ENCODE results near the gene FBN2.

The FBN2 gene

DNA sequence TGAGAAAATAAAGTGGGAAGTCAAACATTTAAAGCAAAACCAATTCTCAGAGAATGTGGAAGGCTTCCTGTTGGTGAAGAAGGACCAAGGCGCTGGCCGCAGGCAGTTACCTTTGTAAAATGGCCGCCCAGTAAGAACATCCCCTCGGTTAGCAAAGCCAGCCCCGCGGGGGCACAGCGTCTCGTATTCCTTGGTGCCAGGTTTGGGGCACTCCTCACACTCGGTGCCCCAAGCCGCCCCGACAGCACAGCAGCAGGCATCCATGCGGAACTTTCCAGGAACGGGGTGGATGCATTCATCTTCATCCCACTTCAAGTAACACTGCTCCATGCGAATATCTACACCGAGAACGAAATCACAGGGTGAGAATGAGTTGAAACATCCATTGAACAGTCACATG is 192.8 kb downstream of the FBN2 start:
- ChIA-PET POLR2A (no interaction called here), CTCF (no interaction called here)
- TF ChIP-seq, protein P1, sequence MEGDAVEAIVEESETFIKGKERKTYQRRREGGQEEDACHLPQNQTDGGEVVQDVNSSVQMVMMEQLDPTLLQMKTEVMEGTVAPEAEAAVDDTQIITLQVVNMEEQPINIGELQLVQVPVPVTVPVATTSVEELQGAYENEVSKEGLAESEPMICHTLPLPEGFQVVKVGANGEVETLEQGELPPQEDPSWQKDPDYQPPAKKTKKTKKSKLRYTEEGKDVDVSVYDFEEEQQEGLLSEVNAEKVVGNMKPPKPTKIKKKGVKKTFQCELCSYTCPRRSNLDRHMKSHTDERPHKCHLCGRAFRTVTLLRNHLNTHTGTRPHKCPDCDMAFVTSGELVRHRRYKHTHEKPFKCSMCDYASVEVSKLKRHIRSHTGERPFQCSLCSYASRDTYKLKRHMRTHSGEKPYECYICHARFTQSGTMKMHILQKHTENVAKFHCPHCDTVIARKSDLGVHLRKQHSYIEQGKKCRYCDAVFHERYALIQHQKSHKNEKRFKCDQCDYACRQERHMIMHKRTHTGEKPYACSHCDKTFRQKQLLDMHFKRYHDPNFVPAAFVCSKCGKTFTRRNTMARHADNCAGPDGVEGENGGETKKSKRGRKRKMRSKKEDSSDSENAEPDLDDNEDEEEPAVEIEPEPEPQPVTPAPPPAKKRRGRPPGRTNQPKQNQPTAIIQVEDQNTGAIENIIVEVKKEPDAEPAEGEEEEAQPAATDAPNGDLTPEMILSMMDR (IDR thresholded peaks at IDR 0.05; ENCODE audit: control extremely low read depth, extremely low read depth, low read depth, missing control alignments): no peak

DNA sequence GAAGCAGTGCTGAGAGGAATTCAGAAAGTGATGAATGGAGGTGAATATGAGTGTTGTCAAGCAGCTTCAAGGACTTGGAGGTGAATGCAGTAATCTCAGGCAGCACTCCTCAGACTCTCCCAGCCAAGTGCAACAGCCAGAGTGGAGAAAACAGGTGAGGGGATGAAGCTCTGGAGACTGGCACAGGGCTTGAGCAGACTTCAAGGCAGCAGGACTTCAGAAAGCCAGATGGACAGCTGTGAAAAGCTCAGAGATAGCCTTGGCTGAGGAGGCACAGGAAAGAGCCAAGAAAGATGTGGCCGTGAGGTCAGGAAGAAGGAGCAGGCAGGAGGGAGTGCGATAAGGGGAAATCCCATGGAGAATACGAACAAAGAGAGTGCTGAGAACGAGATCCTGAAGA is 194.9 kb downstream of the FBN2 start:
- TF ChIP-seq, protein P1 (IDR thresholded peaks at IDR 0.05; ENCODE audit: control extremely low read depth, extremely low read depth, low read depth, missing control alignments): no peak
- no peak for DNase-seq (ENCODE audit: extremely low spot score)
- ChIA-PET CTCF (interaction anchor here (1.1 kb wide), 1 partner anchor 1424 kb away, joined by 3 read pairs; no protein-coding TSS in a partner anchor), POLR2A (no interaction called here)

More for the DNA sequence above, 192.8 kb downstream of the FBN2 start:
- DNase-seq (ENCODE audit: extremely low spot score): no peak

DNA sequence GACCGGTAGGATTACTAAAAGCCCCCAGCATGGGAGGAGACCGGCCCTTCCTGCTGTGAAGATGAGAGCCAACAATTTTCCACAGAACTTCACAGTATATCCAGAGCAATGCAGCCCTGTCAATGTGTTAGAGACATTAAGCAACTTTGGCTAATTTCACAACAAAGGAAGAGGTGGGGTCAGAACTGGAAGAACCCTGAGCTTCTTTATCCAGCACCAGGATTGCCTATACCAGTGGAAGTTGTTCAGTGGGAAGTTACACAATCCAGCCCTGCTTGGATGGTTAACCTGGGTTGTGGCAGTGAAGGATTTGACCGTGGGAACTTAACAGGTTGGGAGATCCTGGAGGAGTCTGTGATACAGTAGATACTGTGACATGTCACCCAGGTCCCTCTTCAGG is 197.0 kb downstream of the FBN2 start:
- CTCF ChIA-PET: no interaction called here
- POLR2A ChIA-PET: no interaction called here

DNA sequence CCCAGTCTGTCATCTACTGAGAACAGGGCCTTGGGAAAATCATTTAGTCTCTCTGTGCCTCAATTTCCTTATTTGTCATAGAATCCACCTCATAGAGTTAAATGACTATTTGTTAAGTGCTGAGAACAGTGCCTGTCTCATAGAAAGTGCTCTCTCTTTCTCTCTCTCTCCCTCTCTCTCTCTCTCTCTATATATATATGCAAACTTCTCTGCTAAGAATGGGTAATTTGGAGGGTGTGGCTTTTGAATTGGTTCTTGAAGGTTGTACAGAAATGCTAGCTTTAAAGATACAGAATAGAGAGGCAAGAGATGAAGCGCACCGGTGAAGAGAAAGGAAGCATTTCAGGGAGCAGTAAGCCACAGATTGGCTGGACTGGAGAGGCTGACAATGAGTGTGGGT is 197.4 kb downstream of the FBN2 start:
- ChIA-PET POLR2A (no interaction called here), CTCF (no interaction called here)
- TF ChIP-seq, protein P1 (IDR thresholded peaks at IDR 0.05; ENCODE audit: control extremely low read depth, extremely low read depth, low read depth, missing control alignments): no peak
- DNase-seq (ENCODE audit: extremely low spot score): no peak

More for the DNA sequence above, 197.0 kb downstream of the FBN2 start:
- DNase-seq (ENCODE audit: extremely low spot score): no peak
- TF ChIP-seq, protein P1 (IDR thresholded peaks at IDR 0.05; ENCODE audit: control extremely low read depth, extremely low read depth, low read depth, missing control alignments): no peak

DNA sequence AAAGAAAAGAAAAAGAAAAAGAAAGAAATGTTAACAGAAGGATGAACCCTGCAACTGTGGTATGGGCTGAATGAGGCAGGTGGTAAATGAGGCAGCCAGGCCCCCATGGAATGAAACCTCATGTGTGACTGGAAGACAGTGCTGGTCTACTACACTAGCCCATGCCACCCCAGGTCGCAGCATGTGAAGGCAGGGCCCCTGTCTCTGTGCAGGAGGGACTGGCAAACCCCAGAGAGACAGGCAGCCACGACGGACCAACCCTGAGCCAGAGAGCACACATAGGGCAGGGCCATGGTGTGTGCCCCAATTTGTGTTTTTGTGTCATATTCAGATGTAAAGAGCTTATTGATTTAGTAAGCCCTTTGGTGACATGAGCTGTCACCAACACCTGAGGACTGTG is 198.5 kb downstream of the FBN2 start:
- CTCF ChIA-PET: no interaction called here
- TF ChIP-seq, protein P1 (IDR thresholded peaks at IDR 0.05; ENCODE audit: control extremely low read depth, extremely low read depth, low read depth, missing control alignments): no peak
- POLR2A ChIA-PET: no interaction called here
- DNase-seq (ENCODE audit: extremely low spot score): no peak

DNA sequence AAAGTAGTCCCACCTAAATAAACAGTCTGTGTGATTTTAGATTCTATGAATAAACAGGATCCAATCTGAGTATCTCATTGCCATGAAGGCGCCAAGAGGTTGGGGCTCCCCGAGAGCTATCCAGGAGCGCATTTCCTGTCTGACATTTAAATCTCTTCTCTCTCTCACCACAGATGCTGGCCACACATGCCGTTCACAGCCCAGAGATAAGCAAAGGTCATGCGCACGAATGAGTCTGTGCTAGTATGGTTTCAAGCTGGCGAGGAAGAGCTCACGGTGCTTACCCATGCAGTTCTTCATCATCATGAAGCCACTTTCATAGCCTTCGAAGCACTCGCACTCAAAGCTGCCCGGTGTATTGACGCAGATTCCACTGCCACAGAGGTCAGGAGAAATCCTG is 199.4 kb downstream of the FBN2 start:
- CTCF ChIA-PET: no interaction called here
- TF ChIP-seq, protein P1 (IDR thresholded peaks at IDR 0.05; ENCODE audit: control extremely low read depth, extremely low read depth, low read depth, missing control alignments): no peak
- DNase-seq (ENCODE audit: extremely low spot score): no peak
- POLR2A ChIA-PET: no interaction called here

DNA sequence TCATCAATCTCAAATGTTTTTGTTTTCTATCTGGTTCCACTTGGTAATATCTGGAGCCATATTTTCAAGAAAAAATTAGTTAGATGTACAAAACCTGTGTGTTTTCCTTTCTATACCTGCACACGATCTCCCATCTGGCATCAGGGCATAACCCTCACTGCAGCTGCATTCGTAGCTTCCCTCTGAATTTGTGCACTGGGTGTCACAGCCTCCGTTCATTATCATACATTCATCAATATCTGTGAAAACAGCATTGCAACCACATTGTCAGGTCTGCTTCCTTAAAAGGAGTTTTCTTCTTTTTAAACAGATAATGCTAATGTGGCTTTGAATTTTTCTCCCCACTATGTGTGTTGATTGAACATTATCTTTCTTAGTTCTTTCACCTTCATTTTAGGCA is 202.7 kb downstream of the FBN2 start:
- POLR2A ChIA-PET: no interaction called here
- TF ChIP-seq, protein P1 (IDR thresholded peaks at IDR 0.05; ENCODE audit: control extremely low read depth, extremely low read depth, low read depth, missing control alignments): no peak

More for the DNA sequence above, 202.7 kb downstream of the FBN2 start:
- CTCF ChIA-PET: no interaction called here
- no peak for DNase-seq (ENCODE audit: extremely low spot score)

Measured in GM10248 (cell line).